Measurements from ENCODE around the gene VCAM1. TPM values are rescaled to one million over a fixed set of nuclear protein-coding genes. Genes with fewer than 3 reads are reported as not detected.

VCAM1 gene
- polyA plus RNA-seq, 2 of the 4 experiments (the other 2 are of a cell fraction) = 0.04 TPM; not detected in 1

- TF ChIP-seq E2F6 (IDR thresholded peaks at IDR 0.05; ENCODE audit: borderline replicate concordance, low read depth) = no peak
- TF ChIP-seq TP53 (CRISPR knock-in tag; IDR thresholded peaks at IDR 0.05) = no peak
- no peak for TF ChIP-seq RARB (CRISPR knock-in tag; IDR thresholded peaks at IDR 0.05)
- no peak for TF ChIP-seq NPAS2 (CRISPR knock-in tag; IDR thresholded peaks at IDR 0.05; ENCODE audit: borderline replicate concordance)
Observed at GRCh38 chr1:100746542-100746932, 27.0 kb downstream of the VCAM1 start (continued).

- CTCF ChIA-PET = no interaction called here
- Histone ChIP-seq H3K4me1 (no peaks in the 10 kb centered on the region), H3K4me3 (no peak overlapping the region), H3K27ac (no peak overlapping the region), H3K4me2 (no peak overlapping the region), H3K9me3 (no peaks in the 10 kb centered on the region)
- 86% methylated on average over 2 of the region's 2 CpGs for WGBS (ENCODE audit: missing lambda C conversion rate)
- FAIRE-seq (no peak), ATAC-seq (no peak), DNase-seq (ENCODE audit: low read depth in 1 of 2, low spot score in 1 of 2) (no peak)
- POLR2A ChIA-PET = no interaction called here
- TF ChIP-seq FOSL2 (IDR thresholded peaks at IDR 0.05) (no peak), FOSL2 (CRISPR knock-in tag; IDR thresholded peaks at IDR 0.05) (no peak), CEBPB (IDR thresholded peaks at IDR 0.05) (no peak), CBX2 (IDR thresholded peaks at IDR 0.05; ENCODE audit: borderline replicate concordance, low read depth) (no peak), RFX5 (IDR thresholded peaks at IDR 0.05) (no peak), CHD4 (IDR thresholded peaks at IDR 0.05; ENCODE audit: borderline replicate concordance) (no peak), HEYL (CRISPR knock-in tag; IDR thresholded peaks at IDR 0.05) (no peak), HOXB5 (CRISPR knock-in tag; IDR thresholded peaks at IDR 0.05) (no peak)
Observed at GRCh38 chr1:100747771-100748170, 28.2 kb downstream of the VCAM1 start.

GRCh38 chr1:100750005-100750885 lies 30.7 kb downstream of the VCAM1 start:
- FAIRE-seq (no peak), ATAC-seq (0 out of 6 replicates have a peak, but pooled peaks of 1 of the 2 experiments have one; percentile 44), DNase-seq (ENCODE audit: low read depth in 1 of 2, low spot score in 1 of 2) (peak in 1 of 2 experiments; percentile 3)
- POLR2A ChIA-PET = no interaction called here
- CTCF ChIA-PET = interaction anchor here (0.6 kb wide), 1 partner anchor 134 kb away, joined by 3 read pairs; no protein-coding TSS in a partner anchor
- Histone ChIP-seq H3K27ac (no peak overlapping the region), H3K4me1 (no peaks in the 10 kb centered on the region), H3K4me3 (no peak overlapping the region), H3K9me3 (no peaks in the 10 kb centered on the region), H3K4me2 (no peak overlapping the region)
- 81% methylated on average over 9 of the region's 9 CpGs for WGBS (ENCODE audit: missing lambda C conversion rate)
- TF ChIP-seq NFE2L2 (conservative IDR thresholded peaks at IDR 0.05; ENCODE audit: low read length) (peak; percentile 75), MAFK (IDR thresholded peaks at IDR 0.05; ENCODE audit: partially characterized antibody) (peak; percentile 63), PBX3 (IDR thresholded peaks at IDR 0.05) (no peak), CBX8 (IDR thresholded peaks at IDR 0.05) (no peak)

GRCh38 chr1:100752791-100753190 lies 33.2 kb downstream of the VCAM1 start:
- no peak overlapping the region for H3K27ac ChIP-seq
- H3K4me1 ChIP-seq = no peaks in the 10 kb centered on the region
- FAIRE-seq = no peak
- WGBS (ENCODE audit: missing lambda C conversion rate) = 68% methylated on average over 5 of the region's 5 CpGs
- H3K4me2 ChIP-seq = no peak overlapping the region
- ChIA-PET CTCF (no interaction called here), POLR2A (no interaction called here)
- no peak for DNase-seq (ENCODE audit: low read depth in 1 of 2, low spot score in 1 of 2)
- ATAC-seq = no peak
- H3K9me3 ChIP-seq = no peaks in the 10 kb centered on the region
- H3K4me3 ChIP-seq = no peak overlapping the region
- TF ChIP-seq EP300 (IDR thresholded peaks at IDR 0.05) = no peak
- no peak for TF ChIP-seq MAFK (IDR thresholded peaks at IDR 0.05; ENCODE audit: partially characterized antibody)
- no peak for TF ChIP-seq BCL3 (IDR thresholded peaks at IDR 0.05)
- TF ChIP-seq USF2 (IDR thresholded peaks at IDR 0.05) = no peak
- no peak for TF ChIP-seq GATA3 (IDR thresholded peaks at IDR 0.05; ENCODE audit: borderline replicate concordance)
- no peak for TF ChIP-seq MAZ (IDR thresholded peaks at IDR 0.05; ENCODE audit: borderline replicate concordance, low read depth, low read length)

Measured in A549 (cell line).